Activated CD8-positive, alpha-beta T cell treated with anti-CD3 and anti-CD28 coated beads, Interleukin-2, amount 10 ng/mL, durations not matched to agents 7 days and 5 days (primary cell): ENCODE measurements around the gene GPC6. TPM values are rescaled to one million over a fixed set of nuclear protein-coding genes. Genes with fewer than 3 reads are reported as not detected.
"Not testable (repeated sequence)": the region's sequence is repeated elsewhere in the genome, so short reads cannot be mapped to it uniquely, and the experiment has no call there.

Experiments used
- ATAC-seq: fragments of 150-1000 bp; cut with Tn5 transposase; one replicate; pipeline ENCODE4 v1.10.0; 2021; ENCODE audit warnings: moderate library complexity
- CTCF ChIA-PET: fragments of 350-600 bp; sonication (Branson Sonifier 250); formaldehyde crosslinking; loops from one replicate; lab custom pipeline; 2021; ENCODE audit warnings: antibody characterized with exemption; lab: Charles Lee
- POLR2A ChIA-PET: fragments of 350-600 bp; sonication (Branson Sonifier 250); formaldehyde crosslinking; loops from one replicate; lab custom pipeline; 2021; ENCODE audit warnings: antibody characterized with exemption; lab: Charles Lee
- DNase-seq: peaks from one replicate; pipeline ENCODE4 v3.0.0-alpha.2; 2020
- H3K27ac Mint-ChIP-seq: one replicate; pipeline ENCODE4 v1.8.0; 2021; ENCODE audit warnings: mild to moderate bottlenecking, mixed read lengths
- H3K27me3 Mint-ChIP-seq: one replicate; pipeline ENCODE4 v1.8.0; 2021; ENCODE audit warnings: low read depth, mixed read lengths
- H3K36me3 Mint-ChIP-seq: one replicate; pipeline ENCODE4 v1.8.0; 2021; ENCODE audit warnings: low read depth, mixed read lengths
- H3K4me1 Mint-ChIP-seq: one replicate; pipeline ENCODE4 v1.8.0; 2021; ENCODE audit warnings: low read depth, mixed read lengths
- H3K4me3 Mint-ChIP-seq: one replicate; pipeline ENCODE4 v1.8.0; 2021; ENCODE audit warnings: mild to moderate bottlenecking, mixed read lengths
- H3K9me3 Mint-ChIP-seq: one replicate; pipeline ENCODE4 v1.8.0; 2022; ENCODE audit warnings: mixed read lengths; ENCODE audit not compliant: insufficient read depth
- total RNA-seq, 2 experiments: library from RNA; stranded (reverse); gene quantifications; one replicate each; pipeline ENCODE4 v1.2.3, GENCODE V29; 2021

Gene GPC6
- total RNA-seq, 2 experiments from 2014 or later: not detected

- no peak overlapping the region for H3K4me3 Mint-ChIP-seq
- no peak overlapping the region for H3K27ac Mint-ChIP-seq
- POLR2A ChIA-PET: no interaction called here
- no peak for DNase-seq
- no peaks in the 10 kb centered on the region for H3K9me3 Mint-ChIP-seq
- H3K27me3 Mint-ChIP-seq: no peaks in the 10 kb centered on the region
- CTCF ChIA-PET: no interaction called here
- H3K4me1 Mint-ChIP-seq: no peaks in the 10 kb centered on the region
- ATAC-seq: no peak
- no peaks in the 10 kb centered on the region for H3K36me3 Mint-ChIP-seq
Observed at GRCh38 chr13:93309886-93310523, 83.4 kb downstream of the GPC6 start.

DNA sequence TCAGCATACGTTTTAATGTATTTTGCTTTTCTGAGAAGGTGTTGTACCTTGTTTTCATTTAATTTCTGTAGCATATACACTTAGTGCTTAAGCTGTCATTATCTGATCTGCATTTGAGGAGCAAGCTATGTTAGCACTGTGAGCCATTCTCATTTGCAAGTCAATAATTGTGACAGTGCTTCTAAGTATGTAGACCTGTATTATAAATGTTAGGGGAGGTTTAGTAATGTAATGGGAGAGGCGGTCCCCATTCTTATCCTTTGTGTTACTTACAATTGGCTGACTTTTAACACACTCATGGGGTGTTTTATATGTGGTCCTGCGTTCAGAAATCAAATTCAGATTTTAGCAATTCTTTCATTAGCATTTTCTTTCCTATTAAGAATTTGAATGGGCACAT lies 90.2 kb downstream of the GPC6 start:
- DNase-seq (no peak), ATAC-seq (no peak)
- Mint-ChIP-seq H3K4me3 (no peak overlapping the region), H3K36me3 (no peaks in the 10 kb centered on the region), H3K9me3 (no peaks in the 10 kb centered on the region), H3K27ac (no peak overlapping the region), H3K4me1 (no peaks in the 10 kb centered on the region), H3K27me3 (no peaks in the 10 kb centered on the region)
- POLR2A ChIA-PET: no interaction called here
- CTCF ChIA-PET: no interaction called here

GRCh38 chr13:93318534-93319254 lies 92.1 kb downstream of the GPC6 start:
- Mint-ChIP-seq H3K4me3 (no peak overlapping the region), H3K27ac (no peak overlapping the region), H3K9me3 (no peaks in the 10 kb centered on the region), H3K4me1 (no peaks in the 10 kb centered on the region), H3K36me3 (no peaks in the 10 kb centered on the region), H3K27me3 (no peaks in the 10 kb centered on the region)
- ChIA-PET CTCF (no interaction called here), POLR2A (no interaction called here)
- DNase-seq: no peak
- no peak for ATAC-seq

GRCh38 chr13:93320942-93321341 lies 94.3 kb downstream of the GPC6 start:
- H3K36me3 Mint-ChIP-seq: no peaks in the 10 kb centered on the region
- ATAC-seq: no peak
- ChIA-PET POLR2A (no interaction called here), CTCF (no interaction called here)
- no peak overlapping the region for H3K27ac Mint-ChIP-seq
- no peaks in the 10 kb centered on the region for H3K27me3 Mint-ChIP-seq
- H3K9me3 Mint-ChIP-seq: no peaks in the 10 kb centered on the region
- no peak for DNase-seq
- no peaks in the 10 kb centered on the region for H3K4me1 Mint-ChIP-seq
- H3K4me3 Mint-ChIP-seq: no peak overlapping the region

DNA sequence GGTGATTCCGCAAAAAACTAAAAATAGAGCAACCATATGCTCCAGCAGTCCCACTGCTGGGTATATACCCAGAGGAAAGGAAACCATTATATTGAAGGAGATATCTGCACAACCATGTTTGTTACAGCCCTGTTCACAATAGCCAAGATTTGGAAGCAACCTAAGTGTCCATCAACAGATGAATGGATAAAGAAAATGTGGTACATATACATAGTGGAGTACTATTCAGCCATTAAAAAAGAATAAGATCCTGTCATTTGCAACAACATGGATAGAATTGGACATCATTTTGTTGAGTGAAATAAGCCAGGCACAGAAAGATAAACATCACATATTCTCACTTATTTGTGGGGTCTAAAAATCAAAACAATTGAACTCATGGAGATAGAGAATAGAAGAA lies 97.3 kb downstream of the GPC6 start:
- DNase-seq, CTCF ChIA-PET, H3K4me1 Mint-ChIP-seq, H3K27ac Mint-ChIP-seq, ATAC-seq, H3K4me3 Mint-ChIP-seq, H3K27me3 Mint-ChIP-seq, H3K9me3 Mint-ChIP-seq, POLR2A ChIA-PET, H3K36me3 Mint-ChIP-seq: not testable (repeated sequence)

- H3K4me1 Mint-ChIP-seq: no peaks in the 10 kb centered on the region
Observed at GRCh38 chr13:93325303-93326233, 99.0 kb downstream of the GPC6 start.

DNA sequence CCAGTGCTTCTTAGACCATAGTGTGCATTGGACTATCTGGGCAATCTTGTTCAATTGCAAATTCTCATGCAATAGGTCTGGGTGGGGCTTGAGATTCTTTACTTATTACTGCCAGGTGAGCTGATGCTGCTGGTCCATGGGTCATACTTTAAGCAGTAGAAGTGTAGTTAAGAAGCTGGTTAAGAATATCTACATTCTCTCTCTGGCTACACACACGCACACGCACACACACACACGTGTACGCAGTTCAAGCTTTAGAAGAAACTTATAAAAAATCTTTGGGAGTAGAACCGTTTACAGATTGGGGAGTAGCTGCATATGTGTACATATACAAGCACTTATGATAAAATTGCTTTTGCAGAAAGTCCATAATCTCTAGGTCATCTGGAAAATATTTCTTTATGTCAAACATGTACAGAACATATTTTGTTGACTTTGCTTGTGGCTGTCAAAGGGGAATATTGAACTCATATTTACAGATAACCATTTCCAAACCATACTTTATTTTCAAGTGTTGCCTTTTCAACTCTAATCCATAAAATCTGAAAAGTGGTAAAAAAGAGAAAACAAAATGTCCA lies 99.7 kb downstream of the GPC6 start:
- no peak for DNase-seq
- Mint-ChIP-seq H3K27me3 (no peaks in the 10 kb centered on the region), H3K4me1 (no peaks in the 10 kb centered on the region), H3K27ac (no peak overlapping the region), H3K9me3 (no peaks in the 10 kb centered on the region), H3K36me3 (no peaks in the 10 kb centered on the region), H3K4me3 (no peak overlapping the region)
- ATAC-seq: no peak
- ChIA-PET POLR2A (no interaction called here), CTCF (no interaction called here)

More at GRCh38 chr13:93325303-93326233, 99.0 kb downstream of the GPC6 start:
- DNase-seq (no peak), ATAC-seq (no peak)
- Mint-ChIP-seq H3K4me3 (no peak overlapping the region), H3K9me3 (no peaks in the 10 kb centered on the region), H3K36me3 (no peaks in the 10 kb centered on the region), H3K27me3 (no peaks in the 10 kb centered on the region), H3K27ac (no peak overlapping the region)
- CTCF ChIA-PET: no interaction called here
- POLR2A ChIA-PET: no interaction called here

GRCh38 chr13:93328943-93329342 lies 102.3 kb downstream of the GPC6 start:
- Mint-ChIP-seq H3K27ac (no peak overlapping the region), H3K36me3 (no peaks in the 10 kb centered on the region), H3K9me3 (no peaks in the 10 kb centered on the region), H3K4me3 (no peak overlapping the region), H3K4me1 (no peaks in the 10 kb centered on the region), H3K27me3 (no peaks in the 10 kb centered on the region)
- CTCF ChIA-PET: no interaction called here
- POLR2A ChIA-PET: no interaction called here
- no peak for DNase-seq
- ATAC-seq: no peak

GRCh38 chr13:93336728-93337127 lies 110.1 kb downstream of the GPC6 start:
- no peak overlapping the region for H3K27ac Mint-ChIP-seq
- no peaks in the 10 kb centered on the region for H3K27me3 Mint-ChIP-seq
- H3K4me1 Mint-ChIP-seq: no peaks in the 10 kb centered on the region

GRCh38 chr13:93338030-93338429 lies 111.4 kb downstream of the GPC6 start:
- ChIA-PET CTCF (no interaction called here), POLR2A (no interaction called here)
- H3K4me1 Mint-ChIP-seq: no peaks in the 10 kb centered on the region
- no peak for ATAC-seq
- H3K9me3 Mint-ChIP-seq: no peaks in the 10 kb centered on the region
- DNase-seq: no peak
- H3K27me3 Mint-ChIP-seq: no peaks in the 10 kb centered on the region
- H3K27ac Mint-ChIP-seq: no peak overlapping the region
- no peaks in the 10 kb centered on the region for H3K36me3 Mint-ChIP-seq
- no peak overlapping the region for H3K4me3 Mint-ChIP-seq

More at GRCh38 chr13:93336728-93337127, 110.1 kb downstream of the GPC6 start:
- H3K4me3 Mint-ChIP-seq: no peak overlapping the region
- no peaks in the 10 kb centered on the region for H3K36me3 Mint-ChIP-seq
- CTCF ChIA-PET: no interaction called here
- POLR2A ChIA-PET: no interaction called here
- DNase-seq: no peak
- no peaks in the 10 kb centered on the region for H3K9me3 Mint-ChIP-seq
- no peak for ATAC-seq

DNA sequence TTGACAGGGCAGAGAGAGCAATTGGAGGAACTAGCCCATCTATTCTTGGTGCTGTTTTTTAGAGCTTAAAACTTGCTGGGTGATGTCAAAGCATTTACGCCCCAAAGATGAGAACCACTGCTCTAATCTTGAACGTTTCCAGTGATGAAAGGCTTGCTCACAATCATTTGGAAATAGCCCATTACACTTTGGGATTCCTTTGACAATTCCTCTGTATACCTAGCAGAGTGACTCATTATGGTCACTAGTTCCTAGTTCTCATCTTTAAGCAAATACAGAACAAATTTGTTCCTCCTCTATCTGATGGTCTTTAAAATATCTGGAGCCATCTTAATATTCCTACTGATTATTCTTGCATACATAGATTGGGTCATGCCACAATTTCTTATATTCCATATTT lies 112.3 kb downstream of the GPC6 start:
- no peak for ATAC-seq
- no peaks in the 10 kb centered on the region for H3K27me3 Mint-ChIP-seq
- POLR2A ChIA-PET: no interaction called here

DNA sequence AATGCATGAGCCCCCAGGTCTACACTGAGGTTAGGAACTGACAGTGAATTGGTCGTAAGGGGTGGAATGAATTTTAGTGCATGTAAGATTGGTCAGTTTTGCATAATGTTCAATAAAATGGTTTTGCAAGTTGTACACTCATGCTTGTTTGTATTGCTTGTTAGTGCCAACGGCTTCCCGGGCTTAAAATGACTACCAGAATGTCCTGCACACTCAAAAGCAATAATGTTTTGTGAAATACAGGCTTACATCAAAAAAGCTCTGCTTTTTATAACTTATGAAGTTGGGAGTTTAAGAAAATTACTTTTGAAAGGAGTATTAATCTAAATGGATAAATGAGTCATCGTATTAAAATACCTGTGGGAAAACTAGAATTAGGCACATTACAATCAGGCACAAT lies 112.9 kb downstream of the GPC6 start:
- no peaks in the 10 kb centered on the region for H3K36me3 Mint-ChIP-seq
- H3K4me3 Mint-ChIP-seq: no peak overlapping the region
- no peaks in the 10 kb centered on the region for H3K9me3 Mint-ChIP-seq
- H3K27me3 Mint-ChIP-seq: no peaks in the 10 kb centered on the region
- H3K4me1 Mint-ChIP-seq: no peaks in the 10 kb centered on the region
- DNase-seq (no peak), ATAC-seq (no peak)
- POLR2A ChIA-PET: no interaction called here
- CTCF ChIA-PET: no interaction called here
- no peak overlapping the region for H3K27ac Mint-ChIP-seq

More for the DNA sequence above, 112.3 kb downstream of the GPC6 start:
- Mint-ChIP-seq H3K4me3 (no peak overlapping the region), H3K9me3 (no peaks in the 10 kb centered on the region), H3K4me1 (no peaks in the 10 kb centered on the region), H3K27ac (no peak overlapping the region), H3K36me3 (no peaks in the 10 kb centered on the region)
- CTCF ChIA-PET: no interaction called here
- no peak for DNase-seq
